ENCODE data around the gene RALGPS1. TPM values are rescaled to one million over a fixed set of nuclear protein-coding genes. Genes with fewer than 3 reads are reported as not detected.
A peak's percentile ranks its signal among the peaks of the same experiment; 100 is the strongest.

Gene RALGPS1
- total RNA-seq, 4 donors from 2014 or later, result 4.6 to 11.9 (median 10.0) TPM

DNA sequence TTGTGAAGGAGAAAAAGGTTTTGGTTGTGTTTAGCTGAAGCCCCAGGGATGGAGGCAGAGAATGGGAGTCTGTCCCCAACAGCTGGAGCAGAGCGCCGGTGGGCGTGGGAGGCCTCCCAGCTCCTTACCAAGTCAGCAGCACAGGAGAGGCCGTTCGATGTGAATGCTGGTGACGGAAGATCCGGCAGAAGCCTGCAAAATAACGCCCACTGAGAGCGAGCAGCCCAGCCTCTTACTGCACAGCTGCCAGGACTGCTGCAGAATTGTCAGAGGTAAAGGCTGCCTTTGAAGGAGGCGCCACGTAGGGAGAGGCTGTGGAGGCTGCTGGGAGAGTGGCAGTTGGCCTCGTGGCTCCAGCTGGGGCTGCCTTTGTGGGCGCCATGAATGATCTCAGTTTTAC lies 181.6 kb downstream of the RALGPS1 start:
- H3K36me3 ChIP-seq, result peaks cover 11 to 35% (median 27%) of the 10 kb centered on the region in 4 donors
- TF ChIP-seq POLR2A (IDR thresholded peaks at IDR 0.05; ENCODE audit: low read depth), result no peak
- TF ChIP-seq EP300 (IDR thresholded peaks at IDR 0.05), result no peak
- no peak for TF ChIP-seq POLR2AphosphoS5 (IDR thresholded peaks at IDR 0.05)
- TF ChIP-seq, protein P1, sequence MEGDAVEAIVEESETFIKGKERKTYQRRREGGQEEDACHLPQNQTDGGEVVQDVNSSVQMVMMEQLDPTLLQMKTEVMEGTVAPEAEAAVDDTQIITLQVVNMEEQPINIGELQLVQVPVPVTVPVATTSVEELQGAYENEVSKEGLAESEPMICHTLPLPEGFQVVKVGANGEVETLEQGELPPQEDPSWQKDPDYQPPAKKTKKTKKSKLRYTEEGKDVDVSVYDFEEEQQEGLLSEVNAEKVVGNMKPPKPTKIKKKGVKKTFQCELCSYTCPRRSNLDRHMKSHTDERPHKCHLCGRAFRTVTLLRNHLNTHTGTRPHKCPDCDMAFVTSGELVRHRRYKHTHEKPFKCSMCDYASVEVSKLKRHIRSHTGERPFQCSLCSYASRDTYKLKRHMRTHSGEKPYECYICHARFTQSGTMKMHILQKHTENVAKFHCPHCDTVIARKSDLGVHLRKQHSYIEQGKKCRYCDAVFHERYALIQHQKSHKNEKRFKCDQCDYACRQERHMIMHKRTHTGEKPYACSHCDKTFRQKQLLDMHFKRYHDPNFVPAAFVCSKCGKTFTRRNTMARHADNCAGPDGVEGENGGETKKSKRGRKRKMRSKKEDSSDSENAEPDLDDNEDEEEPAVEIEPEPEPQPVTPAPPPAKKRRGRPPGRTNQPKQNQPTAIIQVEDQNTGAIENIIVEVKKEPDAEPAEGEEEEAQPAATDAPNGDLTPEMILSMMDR (IDR thresholded peaks at IDR 0.05), result no peak
- intact Hi-C loops (cut with DNase I), result no loop called here
- no peaks in the 10 kb centered on the region for H3K9me3 ChIP-seq
- 78% methylated on average over 13 of the region's 13 CpGs for WGBS
- DNase-seq (ENCODE audit: extremely low spot score), result no peak
- H3K27me3 ChIP-seq, result no peaks in the 10 kb centered on the region
- no peak overlapping the region for H3K27ac ChIP-seq (replicated peaks in 1 of 4)
- peaks cover 4 to 17% (median 15%) of the 10 kb centered on the region in 4 donors for H3K4me1 ChIP-seq
- no peak overlapping the region for H3K4me3 ChIP-seq

DNA sequence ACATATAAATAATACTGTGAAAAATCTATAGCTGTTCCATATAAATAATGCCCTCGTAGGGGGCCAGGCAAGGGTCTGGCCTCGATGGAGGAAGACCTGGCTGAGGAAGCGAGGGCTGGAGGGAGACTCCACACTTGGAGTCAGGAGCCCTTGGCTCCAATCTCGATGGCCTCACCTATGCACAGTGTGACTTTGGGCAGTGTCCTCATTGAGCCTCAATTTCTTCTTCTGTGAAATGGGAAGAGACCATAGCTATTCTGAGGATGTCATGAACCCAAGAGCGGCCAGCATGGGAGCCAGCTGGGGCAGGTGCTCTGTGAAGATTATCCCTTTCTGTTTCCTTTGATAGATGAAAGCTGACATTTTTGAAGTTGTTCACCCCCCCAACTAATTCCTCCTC lies 183.1 kb downstream of the RALGPS1 start:
- Histone ChIP-seq H3K36me3 (peaks cover 1 to 25% (median 14%) of the 10 kb centered on the region in 4 donors), H3K4me3 (no peak overlapping the region), H3K9me3 (no peaks in the 10 kb centered on the region), H3K27me3 (no peaks in the 10 kb centered on the region), H3K27ac (replicated peaks in 1 of 4) (no peak overlapping the region), H3K4me1 (peaks cover 18 to 32% (median 23%) of the 10 kb centered on the region in 4 donors)
- WGBS, result 90% methylated on average over 5 of the region's 5 CpGs
- TF ChIP-seq POLR2AphosphoS5 (IDR thresholded peaks at IDR 0.05), result no peak
- no peak for TF ChIP-seq POLR2A (IDR thresholded peaks at IDR 0.05; ENCODE audit: low read depth)
- no peak for TF ChIP-seq EP300 (IDR thresholded peaks at IDR 0.05)
- TF ChIP-seq, protein P1 (IDR thresholded peaks at IDR 0.05), result no peak
- intact Hi-C loops (cut with DNase I), result no loop called here
- DNase-seq (ENCODE audit: extremely low spot score), result no peak

DNA sequence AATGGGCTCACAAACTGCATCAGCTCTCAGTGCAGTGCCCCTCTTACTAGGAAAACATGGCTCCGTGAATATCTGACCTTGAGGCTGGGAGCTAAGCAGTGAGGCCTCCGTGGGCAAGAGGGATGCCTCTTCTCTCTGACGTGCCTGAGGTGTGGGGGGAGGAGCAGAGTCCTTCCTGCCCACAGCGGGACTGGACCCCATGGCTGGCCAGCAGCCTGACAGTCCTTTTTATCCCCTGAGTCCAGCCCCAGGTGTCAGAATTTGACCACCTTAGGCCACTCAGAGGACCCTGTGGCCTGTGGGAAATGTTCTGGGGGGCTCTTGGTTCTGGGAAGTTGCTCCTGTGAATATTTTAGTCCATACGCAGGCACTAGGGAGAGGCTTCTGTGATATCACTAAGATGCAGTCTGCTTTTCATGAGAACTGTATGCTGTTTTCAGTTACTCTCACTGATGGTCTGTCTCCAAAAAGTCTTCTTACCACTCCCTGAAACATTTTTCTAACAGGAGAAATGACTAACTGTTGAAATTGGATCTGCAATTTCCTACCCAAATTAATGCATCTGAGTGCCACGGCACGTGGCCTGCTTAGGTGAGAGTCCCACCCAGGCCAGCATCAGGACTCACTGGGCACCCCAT lies 184.5 kb downstream of the RALGPS1 start:
- Histone ChIP-seq H3K9me3 (no peaks in the 10 kb centered on the region), H3K4me1 (peaks cover 22 to 38% (median 27%) of the 10 kb centered on the region in 4 donors), H3K27me3 (no peaks in the 10 kb centered on the region), H3K27ac (replicated peaks in 1 of 4) (peak overlapping the region; percentile 15 to 46 (median 18)), H3K4me3 (no peak overlapping the region), H3K36me3 (peaks cover 0 to 11% (median 6%) of the 10 kb centered on the region in 4 donors)
- TF ChIP-seq EP300 (IDR thresholded peaks at IDR 0.05) (no peak), POLR2A (IDR thresholded peaks at IDR 0.05; ENCODE audit: low read depth) (no peak), POLR2AphosphoS5 (IDR thresholded peaks at IDR 0.05) (no peak)
- TF ChIP-seq, protein P1 (IDR thresholded peaks at IDR 0.05), result no peak
- intact Hi-C loops (cut with DNase I), result no loop called here
- no peak for DNase-seq (ENCODE audit: extremely low spot score)
- WGBS, result 87% methylated on average over 7 of the region's 7 CpGs

DNA sequence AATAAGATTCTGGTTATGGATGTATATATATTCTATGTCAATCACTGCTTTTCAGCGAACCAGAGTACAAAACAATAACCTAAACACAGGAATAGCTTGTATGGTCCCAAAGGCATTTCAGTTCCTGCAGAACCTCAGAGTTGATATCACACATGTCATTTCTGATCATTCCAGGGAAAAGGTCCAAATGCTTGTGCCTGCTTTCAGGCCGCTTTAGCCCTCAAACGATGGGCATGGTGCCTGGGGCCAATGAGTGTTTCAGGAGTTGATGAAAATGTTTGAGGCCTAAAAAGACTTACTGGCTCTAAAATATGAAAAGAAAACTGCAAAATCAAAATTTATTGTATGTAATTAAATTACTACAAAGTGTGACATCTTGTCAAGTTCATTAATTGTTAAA lies 185.1 kb downstream of the RALGPS1 start:
- peaks cover 22 to 44% (median 30%) of the 10 kb centered on the region in 4 donors for H3K4me1 ChIP-seq

More for the DNA sequence above, 185.1 kb downstream of the RALGPS1 start:
- Histone ChIP-seq H3K36me3 (peaks cover 0 to 8% (median 5%) of the 10 kb centered on the region in 4 donors), H3K27ac (replicated peaks in 1 of 4) (no peak overlapping the region), H3K27me3 (no peaks in the 10 kb centered on the region), H3K4me3 (no peak overlapping the region), H3K9me3 (no peaks in the 10 kb centered on the region)
- intact Hi-C loops (cut with DNase I), result no loop called here
- DNase-seq (ENCODE audit: extremely low spot score), result no peak
- TF ChIP-seq POLR2AphosphoS5 (IDR thresholded peaks at IDR 0.05) (no peak), POLR2A (IDR thresholded peaks at IDR 0.05; ENCODE audit: low read depth) (no peak), EP300 (IDR thresholded peaks at IDR 0.05) (no peak)
- TF ChIP-seq, protein P1 (IDR thresholded peaks at IDR 0.05), result no peak
- 55% methylated on average over 3 of the region's 3 CpGs for WGBS
